Stimulated activated naive B cell treated with anti-CD40 and anti-IgM and Interleukin-4, amounts not matched to agents 10 μg/mL and 1 μg/mL and 100 μg/mL, for 72 hours (primary cell): ENCODE data around the gene ZNF668.
A peak's percentile ranks its signal among the peaks of the same experiment; 100 is the strongest.

Experiments used
- ATAC-seq, 2 donors: fragments of 150-1000 bp; cut with Tn5 transposase; replicated peaks; 2 replicates each; pipeline ENCODE4 v1.10.0; 2021; ENCODE audit warnings: moderate library complexity in 1 of 2
- DNase-seq: peaks from one replicate; pipeline ENCODE4 v3.0.0; 2021
- H3K27ac Mint-ChIP-seq: one replicate; pipeline ENCODE4 v1.8.0; 2022; ENCODE audit warnings: mild to moderate bottlenecking, mixed read lengths
- H3K27me3 Mint-ChIP-seq, 2 donors: one replicate each; pipeline ENCODE4 v1.8.0; 2022; ENCODE audit warnings: mixed read lengths in 2 of 2
- H3K36me3 Mint-ChIP-seq, 2 donors: one replicate each; pipeline ENCODE4 v1.8.0; 2022; ENCODE audit warnings: mixed read lengths in 2 of 2, mild to moderate bottlenecking in 1 of 2
- H3K4me1 Mint-ChIP-seq, 2 donors: one replicate each; pipeline ENCODE4 v1.8.0; 2022; ENCODE audit warnings: mixed read lengths in 2 of 2, mild to moderate bottlenecking in 1 of 2
- H3K4me3 Mint-ChIP-seq, 2 donors: one replicate each; pipeline ENCODE4 v1.8.0; 2022; ENCODE audit warnings: mild to moderate bottlenecking in 2 of 2, mixed read lengths in 2 of 2, moderate library complexity in 1 of 2
- H3K9me3 Mint-ChIP-seq, 2 donors: one replicate each; pipeline ENCODE4 v1.8.0; 2022; ENCODE audit warnings: mixed read lengths in 2 of 2, mild to moderate bottlenecking in 1 of 2

The ZNF668 gene

DNA sequence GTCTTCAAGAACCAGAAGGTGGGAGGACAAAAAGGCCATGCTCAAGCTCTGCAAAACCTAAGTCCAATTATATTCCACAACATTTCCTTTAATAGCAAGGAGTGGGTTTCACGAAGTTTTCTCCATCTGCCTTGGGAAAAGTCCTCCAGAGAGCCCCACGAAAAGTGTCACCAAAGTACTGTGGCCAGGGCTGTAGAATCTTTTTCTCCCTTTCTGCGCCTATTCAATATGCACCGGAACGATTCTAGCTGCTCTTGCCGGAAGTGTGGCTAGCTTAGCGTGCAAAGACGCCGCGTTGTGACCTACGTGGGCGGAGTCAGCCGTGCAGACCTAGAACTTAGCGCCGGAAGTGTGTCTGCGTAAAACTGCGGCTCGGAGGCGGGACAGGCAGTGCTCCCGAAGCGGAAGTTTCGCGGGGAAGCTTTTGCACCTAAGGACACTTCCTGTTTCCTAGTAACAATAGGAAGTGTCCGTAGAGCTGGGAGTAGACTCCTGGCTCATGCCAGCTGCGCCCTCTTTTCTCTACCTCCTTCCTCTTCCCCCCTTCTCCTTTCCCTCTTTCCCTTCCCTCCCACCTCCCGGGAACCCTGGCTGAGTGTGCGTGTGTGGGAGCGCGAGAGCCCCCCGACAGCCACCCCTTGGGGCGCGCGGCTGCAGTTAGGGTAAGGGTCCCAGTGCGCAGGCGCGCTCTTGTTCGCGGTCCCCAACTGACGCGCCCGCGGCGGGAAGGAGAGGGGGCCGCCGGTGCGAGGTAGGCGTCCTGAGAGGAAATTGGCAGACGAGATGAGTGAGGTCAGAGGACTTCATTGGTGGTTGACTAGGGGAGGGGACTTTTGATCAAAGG lies at the start of gene ZNF668, which contains the start of gene ZNF646:
Gene ZNF668, minus strand, starts transcription at position 271 of the 844 bp plus-strand sequence. CDS start 9,781 bp downstream, outside the sequence.
Gene ZNF646, plus strand, starts transcription at position 453 of the 844 bp plus-strand sequence. CDS start 1,903 bp downstream, outside the sequence.
- ATAC-seq (peak; percentile 83 to 85), DNase-seq (peak; percentile 98)
- peaks cover 31 to 38% of the 10 kb centered on the region in 2 donors for H3K4me1 Mint-ChIP-seq
- no peaks in the 10 kb centered on the region for H3K9me3 Mint-ChIP-seq
- H3K4me3 Mint-ChIP-seq, result peak within 1 kb of the TSS; percentile 91 to 98
- peaks cover 14 to 36% of the 10 kb centered on the region in 2 donors for H3K36me3 Mint-ChIP-seq
- H3K27ac Mint-ChIP-seq, result peak within 1 kb of the TSS; percentile 98
- H3K27me3 Mint-ChIP-seq, result no peaks in the 10 kb centered on the region

DNA sequence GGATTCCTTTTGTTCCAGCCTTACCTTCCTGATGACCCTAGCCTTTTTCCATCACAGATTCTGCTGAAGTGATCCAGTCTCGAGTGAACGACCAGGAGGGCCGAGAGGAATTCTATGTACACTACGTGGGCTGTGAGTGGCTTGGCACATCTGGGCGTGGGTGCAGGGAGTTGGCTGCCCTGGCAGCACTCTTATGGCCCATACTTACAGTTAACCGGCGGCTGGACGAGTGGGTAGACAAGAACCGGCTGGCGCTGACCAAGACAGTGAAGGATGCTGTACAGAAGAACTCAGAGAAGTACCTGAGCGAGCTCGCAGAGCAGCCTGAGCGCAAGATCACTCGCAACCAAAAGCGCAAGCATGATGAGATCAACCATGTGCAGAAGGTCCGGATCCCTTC lies 46.1 kb upstream of the ZNF668 start:
- no peak overlapping the region for H3K4me3 Mint-ChIP-seq
- H3K27ac Mint-ChIP-seq, result no peak overlapping the region
- H3K36me3 Mint-ChIP-seq, result peaks cover 16 to 27% of the 10 kb centered on the region in 2 donors
- DNase-seq (no peak), ATAC-seq (no peak)
- no peaks in the 10 kb centered on the region for H3K9me3 Mint-ChIP-seq
- no peaks in the 10 kb centered on the region for H3K27me3 Mint-ChIP-seq
- peaks cover 13 to 42% of the 10 kb centered on the region in 2 donors for H3K4me1 Mint-ChIP-seq

- DNase-seq (no peak), ATAC-seq (no peak)
- Mint-ChIP-seq H3K36me3 (peaks cover 18 to 30% of the 10 kb centered on the region in 2 donors), H3K27me3 (no peaks in the 10 kb centered on the region), H3K4me3 (peak overlapping the region; percentile 82 to 86), H3K9me3 (no peaks in the 10 kb centered on the region), H3K27ac (peak overlapping the region; percentile 94), H3K4me1 (peaks cover 20 to 57% of the 10 kb centered on the region in 2 donors)
Observed at GRCh38 chr16:31118223-31119155, 44.4 kb upstream of the ZNF668 start.

GRCh38 chr16:31117384-31118222 lies 43.6 kb upstream of the ZNF668 start, which contains the start of gene KAT8:
TSS of gene KAT8 (plus strand) at chr16:31117664. CDS start at chr16:31117682, 18 bp downstream.
- H3K36me3 Mint-ChIP-seq, result peaks cover 18 to 33% of the 10 kb centered on the region in 2 donors
- peak; percentile 96 for DNase-seq
- H3K4me3 Mint-ChIP-seq, result peak within 1 kb of the TSS; percentile 82 to 86
- H3K27ac Mint-ChIP-seq, result peak within 1 kb of the TSS; percentile 94
- peak; percentile 90 to 93 for ATAC-seq
- no peaks in the 10 kb centered on the region for H3K27me3 Mint-ChIP-seq
- H3K4me1 Mint-ChIP-seq, result peaks cover 22 to 66% of the 10 kb centered on the region in 2 donors
- H3K9me3 Mint-ChIP-seq, result no peaks in the 10 kb centered on the region

GRCh38 chr16:31114468-31114867 lies 40.4 kb upstream of the ZNF668 start:
- peak overlapping the region in 1 of 2 donors; percentile 8 for H3K4me3 Mint-ChIP-seq
- DNase-seq, result no peak
- peaks cover 33 to 88% of the 10 kb centered on the region in 2 donors for H3K4me1 Mint-ChIP-seq
- H3K36me3 Mint-ChIP-seq, result peaks cover 24 to 45% of the 10 kb centered on the region in 2 donors
- H3K27ac Mint-ChIP-seq, result peak overlapping the region; percentile 92
- H3K9me3 Mint-ChIP-seq, result no peaks in the 10 kb centered on the region
- no peaks in the 10 kb centered on the region for H3K27me3 Mint-ChIP-seq
- ATAC-seq, result no peak

DNA sequence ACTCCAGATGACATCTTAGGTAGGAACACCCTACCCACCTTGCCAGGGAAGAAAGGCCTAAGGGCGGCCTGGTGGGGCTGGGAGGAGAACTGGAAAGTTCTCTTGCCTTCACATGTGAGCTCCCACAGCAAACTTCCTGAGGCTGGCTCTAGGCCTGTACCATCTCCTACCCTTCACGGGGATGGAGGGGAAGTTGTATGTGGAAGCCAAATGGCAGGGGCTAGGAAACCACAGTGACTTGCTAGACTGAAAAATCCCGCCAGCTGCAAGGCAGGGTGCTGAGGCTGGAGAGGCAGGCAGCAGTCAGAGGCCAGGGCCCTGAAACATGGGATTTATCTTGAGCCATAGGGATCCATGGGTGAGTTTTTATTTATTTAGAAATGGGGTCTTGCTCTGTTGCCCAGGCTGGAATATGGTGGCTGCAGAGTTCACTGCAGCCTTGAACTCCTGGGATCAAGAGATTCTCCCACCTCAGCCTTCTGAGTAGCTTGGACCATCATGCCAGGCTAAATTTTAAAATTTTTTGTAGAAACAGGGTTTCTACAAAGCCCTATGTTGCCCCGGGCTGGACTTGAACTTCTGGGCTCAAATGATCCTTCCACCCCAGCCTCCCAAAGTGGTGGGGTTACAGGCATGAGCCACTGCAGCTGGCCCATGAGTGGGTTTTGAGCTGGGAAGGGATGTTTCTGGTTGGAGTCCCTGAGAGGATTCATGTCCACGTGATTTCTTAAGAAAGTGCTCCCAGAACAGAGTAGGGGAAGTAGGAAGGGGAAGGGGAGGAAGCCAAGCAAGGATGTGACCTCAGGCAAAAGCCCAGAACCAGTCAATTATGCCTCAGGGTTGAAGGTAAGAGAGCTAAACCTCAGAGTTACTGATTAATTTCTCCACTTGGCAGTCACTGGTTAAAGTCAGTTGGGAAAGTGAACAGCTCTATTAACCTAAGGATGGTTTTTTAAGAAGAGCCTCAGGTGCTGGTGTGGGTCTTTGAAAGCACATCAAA lies 39.4 kb upstream of the ZNF668 start:
- peaks cover 31 to 82% of the 10 kb centered on the region in 2 donors for H3K4me1 Mint-ChIP-seq
- peak overlapping the region; percentile 22 to 52 for H3K4me3 Mint-ChIP-seq
- H3K27me3 Mint-ChIP-seq, result no peaks in the 10 kb centered on the region
- H3K27ac Mint-ChIP-seq, result peak overlapping the region; percentile 92
- peaks cover 25 to 47% of the 10 kb centered on the region in 2 donors for H3K36me3 Mint-ChIP-seq
- H3K9me3 Mint-ChIP-seq, result no peaks in the 10 kb centered on the region
- ATAC-seq (peak; percentile 20 to 33), DNase-seq (peak; percentile 33)

- ATAC-seq, result no peak
- Mint-ChIP-seq H3K9me3 (no peaks in the 10 kb centered on the region), H3K4me1 (peaks cover 29 to 81% of the 10 kb centered on the region in 2 donors), H3K27ac (peak overlapping the region; percentile 81), H3K36me3 (peaks cover 25 to 47% of the 10 kb centered on the region in 2 donors), H3K4me3 (no peak overlapping the region), H3K27me3 (no peaks in the 10 kb centered on the region)
- no peak for DNase-seq
Observed at GRCh38 chr16:31112711-31113110, 38.7 kb upstream of the ZNF668 start.

- Mint-ChIP-seq H3K36me3 (peaks cover 25 to 47% of the 10 kb centered on the region in 2 donors), H3K4me1 (peaks cover 34 to 85% of the 10 kb centered on the region in 2 donors), H3K4me3 (no peak overlapping the region), H3K9me3 (no peaks in the 10 kb centered on the region), H3K27me3 (no peaks in the 10 kb centered on the region), H3K27ac (no peak overlapping the region)
- DNase-seq, result no peak
- no peak for ATAC-seq
Observed at GRCh38 chr16:31111881-31112466, 37.9 kb upstream of the ZNF668 start.

GRCh38 chr16:31110106-31111034 lies 36.3 kb upstream of the ZNF668 start:
- H3K4me3 Mint-ChIP-seq, result peak overlapping the region; percentile 83 to 89
- peaks cover 20 to 42% of the 10 kb centered on the region in 2 donors for H3K36me3 Mint-ChIP-seq
- DNase-seq, result no peak
- H3K27ac Mint-ChIP-seq, result peak overlapping the region; percentile 85
- H3K9me3 Mint-ChIP-seq, result no peaks in the 10 kb centered on the region
- peaks cover 38 to 74% of the 10 kb centered on the region in 2 donors for H3K4me1 Mint-ChIP-seq
- ATAC-seq, result peak; percentile 30 to 35
- peaks cover 0 to 4% of the 10 kb centered on the region in 2 donors for H3K27me3 Mint-ChIP-seq

GRCh38 chr16:31109622-31110021 lies 35.6 kb upstream of the ZNF668 start:
- H3K27ac Mint-ChIP-seq, result peak overlapping the region; percentile 57
- peaks cover 36 to 70% of the 10 kb centered on the region in 2 donors for H3K4me1 Mint-ChIP-seq
- H3K9me3 Mint-ChIP-seq, result no peaks in the 10 kb centered on the region
- H3K4me3 Mint-ChIP-seq, result peak overlapping the region; percentile 83 to 89
- H3K27me3 Mint-ChIP-seq, result peaks cover 0 to 4% of the 10 kb centered on the region in 2 donors
- ATAC-seq (no peak), DNase-seq (no peak)
- peaks cover 18 to 39% of the 10 kb centered on the region in 2 donors for H3K36me3 Mint-ChIP-seq

DNA sequence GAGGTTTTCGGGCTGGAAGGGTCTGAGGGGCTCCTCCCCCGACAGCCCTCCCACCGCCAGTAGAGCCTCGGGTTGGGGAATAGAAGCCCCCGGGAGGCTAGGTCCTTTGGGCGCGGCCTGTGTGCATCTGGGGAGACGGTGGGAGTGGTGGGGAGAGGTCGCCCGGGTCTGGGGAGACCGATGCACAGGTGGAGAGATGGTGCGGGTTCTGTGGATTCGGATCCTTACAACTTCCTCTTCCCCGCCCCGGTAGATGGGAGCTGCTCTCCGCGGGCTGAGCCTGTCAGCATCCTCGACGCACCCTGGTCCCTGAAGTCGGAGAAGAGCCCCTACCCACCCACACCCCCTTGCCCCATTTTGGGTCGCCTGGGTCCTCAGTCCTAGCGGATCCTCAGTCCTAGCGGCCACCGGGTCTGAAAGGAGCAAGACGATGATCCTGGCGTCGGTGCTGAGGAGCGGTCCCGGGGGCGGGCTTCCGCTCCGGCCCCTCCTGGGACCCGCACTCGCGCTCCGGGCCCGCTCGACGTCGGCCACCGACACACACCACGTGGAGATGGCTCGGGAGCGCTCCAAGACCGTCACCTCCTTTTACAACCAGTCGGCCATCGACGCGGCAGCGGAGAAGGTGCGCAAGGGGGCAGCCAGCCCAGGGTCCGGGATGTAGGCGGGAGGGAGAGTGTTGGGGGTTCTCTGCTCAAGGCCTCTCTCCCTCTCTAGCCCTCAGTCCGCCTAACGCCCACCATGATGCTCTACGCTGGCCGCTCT lies 34.9 kb upstream of the ZNF668 start:
- Mint-ChIP-seq H3K4me3 (peak overlapping the region; percentile 85 to 89), H3K36me3 (peaks cover 18 to 38% of the 10 kb centered on the region in 2 donors), H3K4me1 (peaks cover 36 to 64% of the 10 kb centered on the region in 2 donors), H3K9me3 (no peaks in the 10 kb centered on the region), H3K27me3 (peaks cover 0 to 4% of the 10 kb centered on the region in 2 donors), H3K27ac (peak overlapping the region; percentile 77)
- no peak for DNase-seq
- ATAC-seq, result no peak
